Fibroblast of lung (primary cell): ENCODE measurements around the gene TRIM15. TPM values are rescaled to one million over a fixed set of nuclear protein-coding genes. Genes with fewer than 3 reads are reported as not detected.
"Not testable (repeated sequence)": the region's sequence is repeated elsewhere in the genome, so short reads cannot be mapped to it uniquely, and the experiment has no call there.

ENCODE experiments used
- DNase-seq, 2 donors: peaks; one replicate each; pipeline versions ENCODE4 v3.0.0 to v3.0.0-alpha.2; 2010; ENCODE audit warnings: low read depth in 2 of 2
- H2AFZ ChIP-seq: 2 replicates; pipeline ENCODE4 v1.5.1; 2012; ENCODE audit warnings: low read length, control low read depth, inconsistent platforms
- H3K27ac ChIP-seq: 2 replicates; pipeline ENCODE4 v1.5.1; 2011; ENCODE audit warnings: low read length, control low read depth; ENCODE audit not compliant: insufficient read depth
- H3K27me3 ChIP-seq: 2 replicates; pipeline ENCODE4 v1.5.1; 2011; ENCODE audit warnings: mild to moderate bottlenecking, low read length; ENCODE audit not compliant: control insufficient read depth, insufficient read depth
- H3K36me3 ChIP-seq: 2 replicates; pipeline ENCODE4 v1.5.1; 2011; ENCODE audit warnings: low read length; ENCODE audit not compliant: control insufficient read depth, insufficient read depth
- H3K4me1 ChIP-seq: 2 replicates; pipeline ENCODE4 v1.5.1; 2011; ENCODE audit warnings: low read length; ENCODE audit not compliant: control insufficient read depth, insufficient read depth; ENCODE audit errors: extremely low read depth
- H3K4me2 ChIP-seq: 2 replicates; pipeline ENCODE4 v1.5.1; 2011; ENCODE audit warnings: low read length, control low read depth; ENCODE audit not compliant: insufficient read depth; ENCODE audit errors: extremely low read depth
- H3K4me3 ChIP-seq, 4 experiments: fragments of 200-600 bp in 1 of 4; sonication (generic) in 1 of 4; replicated peaks in 1 of 4; 2 replicates each; pipeline ENCODE4 v1.5.1; 2011 to 2016; ENCODE audit warnings: low read length in 4 of 4, low read depth in 3 of 4, mild to moderate bottlenecking in 3 of 4, control low read depth in 2 of 4, inconsistent platforms in 1 of 4, mixed read lengths in 1 of 4; ENCODE audit not compliant: insufficient read depth in 1 of 4; ENCODE audit errors: control extremely low read depth in 1 of 4
- H3K79me2 ChIP-seq: 2 replicates; pipeline ENCODE4 v1.5.1; 2012; ENCODE audit warnings: mild to moderate bottlenecking, low read length, inconsistent platforms; ENCODE audit not compliant: control insufficient read depth, insufficient read depth
- H3K9ac ChIP-seq: 2 replicates; pipeline ENCODE4 v1.5.1; 2011; ENCODE audit warnings: mild to moderate bottlenecking, low read length, control low read depth; ENCODE audit not compliant: insufficient read depth
- H3K9me3 ChIP-seq: 2 replicates; pipeline ENCODE4 v1.5.1; 2012; ENCODE audit warnings: low read depth, low read length; ENCODE audit not compliant: control insufficient read depth, insufficient read depth
- H4K20me1 ChIP-seq: 2 replicates; pipeline ENCODE4 v1.5.1; 2011; ENCODE audit warnings: low read length; ENCODE audit not compliant: control insufficient read depth, insufficient read depth; ENCODE audit errors: extremely low read depth
- CTCF ChIP-seq, 2 donors: IDR thresholded peaks in 1 of 2; conservative IDR thresholded peaks in 1 of 2; 1 replicate in 1 of 2; 2 replicates in 1 of 2; pipeline ENCODE4 v1.5.1; 2011 to 2012; ENCODE audit warnings: low read length in 2 of 2, control low read depth in 1 of 2, inconsistent platforms in 1 of 2, low read depth in 1 of 2, mild to moderate bottlenecking in 1 of 2
- EZH2 ChIP-seq: IDR thresholded peaks from 2 replicates; pipeline ENCODE4 v1.5.1; 2012; ENCODE audit warnings: low read length, control low read depth, mild to moderate bottlenecking; ENCODE audit errors: missing control alignments
- polyA plus RNA-seq, 2 donors: library from polyadenylated mRNA; depleted of rRNA in 1 of 2; stranded (reverse) in 1 of 2; unstranded in 1 of 2; fragments of >200 nt; gene quantifications; 2 replicates each; pipeline ENCODE4 v1.2.1, GENCODE V29; 2011 to 2012; ENCODE audit warnings: missing spikeins in 1 of 2
- total RNA-seq: library from RNA; depleted of rRNA; stranded (reverse); fragments of >200 nt; gene quantifications from 2 replicates; pipeline ENCODE4 v1.2.1, GENCODE V29; 2014

Gene TRIM15
- total and polyA plus RNA-seq, 2 donors (not counting 1 experiment from before 2014, with no cell fraction given), result not detected

GRCh38 chr6:30219244-30219643, 55.9 kb downstream of the TRIM15 start:
- Histone ChIP-seq H4K20me1 (no peaks in the 10 kb centered on the region), H3K27ac (no peak overlapping the region), H3K4me2 (no peak overlapping the region), H3K9me3 (no peaks in the 10 kb centered on the region), H3K9ac (no peak overlapping the region), H3K4me1 (no peaks in the 10 kb centered on the region), H3K36me3 (no peaks in the 10 kb centered on the region), H3K4me3 (no peak overlapping the region), H3K79me2 (no peaks in the 10 kb centered on the region), H2AFZ (no peak overlapping the region), H3K27me3 (no peaks in the 10 kb centered on the region)
- DNase-seq, result peak; percentile 32 to 56
- no peak for TF ChIP-seq EZH2
- TF ChIP-seq CTCF (conservative IDR thresholded peaks at IDR 0.05 in 1 of 2, IDR thresholded peaks at IDR 0.05 in 1 of 2; ENCODE audit: low read depth in 1 of 2, low read length in 2 of 2), result peak; percentile 88 to 98

GRCh38 chr6:30221395-30221794, 58.0 kb downstream of the TRIM15 start:
- H2AFZ ChIP-seq, H3K36me3 ChIP-seq, H3K4me3 ChIP-seq, H3K9ac ChIP-seq, H3K27ac ChIP-seq, H4K20me1 ChIP-seq, H3K27me3 ChIP-seq, DNase-seq, H3K9me3 ChIP-seq, H3K4me2 ChIP-seq, H3K79me2 ChIP-seq, H3K4me1 ChIP-seq: not testable (repeated sequence)

DNA sequence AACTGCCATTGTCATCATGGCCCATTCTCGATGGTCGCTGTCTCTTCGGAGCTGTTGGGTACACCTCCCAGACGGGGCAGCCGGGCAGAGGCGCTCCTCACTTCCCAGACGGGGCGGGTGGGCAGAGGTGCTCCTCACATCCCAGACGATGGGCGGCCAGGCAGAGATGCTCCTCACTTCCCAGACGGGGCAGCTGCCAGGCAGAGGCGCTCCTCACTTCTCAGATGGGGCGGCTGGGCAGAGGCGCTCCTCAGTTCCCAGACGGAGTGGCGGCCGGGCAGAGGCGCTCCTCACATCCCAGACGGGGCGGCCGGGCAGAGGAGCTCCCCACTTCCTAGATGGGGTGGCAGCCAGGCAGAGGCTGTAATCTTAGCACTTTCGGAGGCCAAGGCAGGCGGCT, 58.6 kb downstream of the TRIM15 start:
- H3K36me3 ChIP-seq, H4K20me1 ChIP-seq, H3K9me3 ChIP-seq, H3K27ac ChIP-seq, H3K9ac ChIP-seq, DNase-seq, H3K27me3 ChIP-seq, H3K4me3 ChIP-seq, H3K4me2 ChIP-seq, H2AFZ ChIP-seq, H3K4me1 ChIP-seq, H3K79me2 ChIP-seq: not testable (repeated sequence)

Other genes with a start within 250 kb of the TRIM15 start
- gene HLA-A, start 221.0 kb upstream of the TRIM15 start, total RNA-seq, result 280 and 666 TPM in 2 replicates
- 272 and 630 TPM in 2 replicates for gene HLA-A, start 221.0 kb upstream of the TRIM15 start, polyA plus RNA-seq
- gene POLR1H, start 102.3 kb upstream of the TRIM15 start, total RNA-seq, result 42.1 and 46.1 TPM in 2 replicates
- 21.1 and 25.0 TPM in 2 replicates for gene POLR1H, start 102.3 kb upstream of the TRIM15 start, polyA plus RNA-seq
- gene PPP1R11, start 96.3 kb upstream of the TRIM15 start, total RNA-seq, result 13.9 and 16.8 TPM in 2 replicates
- 52.4 and 53.6 TPM in 2 replicates for gene PPP1R11, start 96.3 kb upstream of the TRIM15 start, polyA plus RNA-seq
- gene RNF39, start 87.8 kb upstream of the TRIM15 start, total RNA-seq, result not detected in 2 replicates
- not detected in 2 replicates for gene RNF39, start 87.8 kb upstream of the TRIM15 start, polyA plus RNA-seq
- gene TRIM31, start 50.5 kb upstream of the TRIM15 start, total RNA-seq, result not detected in 2 replicates
- gene TRIM31, start 50.5 kb upstream of the TRIM15 start, polyA plus RNA-seq, result not detected in 2 replicates
- gene TRIM40, start 27.4 kb upstream of the TRIM15 start, total RNA-seq, result not detected in 2 replicates
- gene TRIM40, start 27.4 kb upstream of the TRIM15 start, polyA plus RNA-seq, result not detected in 2 replicates
- gene TRIM10, start 2.3 kb upstream of the TRIM15 start, total RNA-seq, result not detected in 2 replicates
- gene TRIM10, start 2.3 kb upstream of the TRIM15 start, polyA plus RNA-seq, result not detected in 2 replicates
- gene TRIM26, start 49.9 kb downstream of the TRIM15 start, total RNA-seq, result 20.5 and 22.5 TPM in 2 replicates
- gene TRIM26, start 49.9 kb downstream of the TRIM15 start, polyA plus RNA-seq, result 18.8 and 26.0 TPM in 2 replicates
- 10.3 and 11.9 TPM in 2 replicates for gene TRIM39, start 163.4 kb downstream of the TRIM15 start, total RNA-seq
- 6.7 and 7.8 TPM in 2 replicates for gene TRIM39, start 163.4 kb downstream of the TRIM15 start, polyA plus RNA-seq
- gene RPP21, start 181.6 kb downstream of the TRIM15 start, total RNA-seq, result 30.2 and 34.7 TPM in 2 replicates
- gene RPP21, start 181.6 kb downstream of the TRIM15 start, polyA plus RNA-seq, result 16.7 and 20.5 TPM in 2 replicates